T-helper 2 cell treated with Interferon-gamma antibody and Interleukin-4, amounts not matched to agents 5 μg/mL and 100 μg/mL, for 36 hours (primary cell): ENCODE results near the gene CDHR4.
A peak's percentile ranks its signal among the peaks of the same experiment; 100 is the strongest.

Source experiments
- DNase-seq: peaks from one replicate; pipeline ENCODE4 v3.0.0; 2021; ENCODE audit warnings: low spot score
- H3K27ac Mint-ChIP-seq: one replicate; pipeline ENCODE4 v1.8.0; 2021; ENCODE audit warnings: mild to moderate bottlenecking, mixed read lengths
- H3K27me3 Mint-ChIP-seq: one replicate; pipeline ENCODE4 v1.8.0; 2021; ENCODE audit warnings: low read depth, mixed read lengths
- H3K36me3 Mint-ChIP-seq: one replicate; pipeline ENCODE4 v1.8.0; 2021; ENCODE audit warnings: low read depth, mixed read lengths
- H3K4me1 Mint-ChIP-seq: one replicate; pipeline ENCODE4 v1.8.0; 2021; ENCODE audit warnings: low read depth, mixed read lengths
- H3K4me3 Mint-ChIP-seq: one replicate; pipeline ENCODE4 v1.8.0; 2022; ENCODE audit warnings: mild to moderate bottlenecking, moderate library complexity, mixed read lengths
- H3K9me3 Mint-ChIP-seq: one replicate; pipeline ENCODE4 v1.8.0; 2021; ENCODE audit warnings: mixed read lengths

CDHR4 gene

DNA sequence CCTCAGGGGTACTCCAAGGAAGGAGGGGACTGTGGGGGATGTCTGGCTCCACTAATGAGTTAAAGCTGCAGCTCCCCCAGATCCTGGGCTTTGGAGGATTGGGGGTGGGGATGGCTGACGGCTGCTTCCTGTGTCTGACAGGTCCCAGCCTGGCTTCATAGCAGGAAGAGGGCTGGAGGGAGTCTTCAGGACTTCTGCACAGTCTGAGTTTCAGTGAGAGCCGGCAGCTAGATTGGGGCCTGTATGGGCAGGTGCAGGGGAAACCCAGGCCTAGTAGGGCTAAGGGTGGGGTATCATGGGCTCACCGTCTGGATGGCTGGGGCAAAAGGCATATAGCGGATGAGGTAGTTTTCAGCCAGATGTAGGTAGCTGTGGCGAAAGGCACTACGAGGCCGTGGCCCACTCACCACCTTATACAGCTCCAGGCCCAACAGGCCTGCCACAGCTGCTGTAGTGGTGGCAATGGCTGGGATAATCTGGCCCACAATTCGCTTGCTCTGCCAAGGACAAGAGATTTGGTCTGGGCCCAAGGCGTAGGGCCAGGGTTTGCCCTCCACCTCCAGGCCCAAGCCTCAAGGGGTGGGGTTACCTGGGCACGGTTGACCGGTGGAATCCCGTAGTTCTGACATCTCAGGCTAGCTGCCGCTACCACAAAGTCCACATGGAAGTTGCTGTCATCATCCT, 7.9 kb upstream of the CDHR4 start:
- Mint-ChIP-seq H3K36me3 (peaks cover 32% of the 10 kb centered on the region), H3K4me3 (no peak overlapping the region), H3K4me1 (peaks cover 32% of the 10 kb centered on the region), H3K27me3 (no peaks in the 10 kb centered on the region), H3K9me3 (no peaks in the 10 kb centered on the region), H3K27ac (no peak overlapping the region)
- no peak for DNase-seq

DNA sequence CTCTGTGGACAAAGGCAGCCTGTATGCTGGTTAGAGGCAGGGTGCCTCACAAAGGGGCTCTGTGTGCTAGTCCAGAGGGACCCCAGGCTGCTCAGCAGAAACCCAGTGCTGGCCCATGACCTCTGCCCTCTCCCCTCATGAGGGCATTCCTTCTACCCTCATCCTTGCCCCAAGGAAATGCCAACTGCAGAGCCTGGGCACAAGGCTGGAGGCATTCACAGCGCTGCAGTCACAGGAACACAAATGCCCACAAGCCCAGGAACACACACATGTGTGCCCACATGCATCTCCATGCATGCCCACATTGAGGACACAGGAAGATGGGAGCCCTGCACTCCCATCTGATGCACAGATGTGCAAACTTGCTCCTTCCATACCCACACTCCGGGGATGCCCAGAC, 7.2 kb upstream of the CDHR4 start:
- DNase-seq, result no peak
- Mint-ChIP-seq H3K9me3 (no peaks in the 10 kb centered on the region), H3K36me3 (peaks cover 28% of the 10 kb centered on the region), H3K4me3 (no peak overlapping the region), H3K27me3 (peaks cover 6% of the 10 kb centered on the region), H3K4me1 (peaks cover 35% of the 10 kb centered on the region), H3K27ac (no peak overlapping the region)

DNA sequence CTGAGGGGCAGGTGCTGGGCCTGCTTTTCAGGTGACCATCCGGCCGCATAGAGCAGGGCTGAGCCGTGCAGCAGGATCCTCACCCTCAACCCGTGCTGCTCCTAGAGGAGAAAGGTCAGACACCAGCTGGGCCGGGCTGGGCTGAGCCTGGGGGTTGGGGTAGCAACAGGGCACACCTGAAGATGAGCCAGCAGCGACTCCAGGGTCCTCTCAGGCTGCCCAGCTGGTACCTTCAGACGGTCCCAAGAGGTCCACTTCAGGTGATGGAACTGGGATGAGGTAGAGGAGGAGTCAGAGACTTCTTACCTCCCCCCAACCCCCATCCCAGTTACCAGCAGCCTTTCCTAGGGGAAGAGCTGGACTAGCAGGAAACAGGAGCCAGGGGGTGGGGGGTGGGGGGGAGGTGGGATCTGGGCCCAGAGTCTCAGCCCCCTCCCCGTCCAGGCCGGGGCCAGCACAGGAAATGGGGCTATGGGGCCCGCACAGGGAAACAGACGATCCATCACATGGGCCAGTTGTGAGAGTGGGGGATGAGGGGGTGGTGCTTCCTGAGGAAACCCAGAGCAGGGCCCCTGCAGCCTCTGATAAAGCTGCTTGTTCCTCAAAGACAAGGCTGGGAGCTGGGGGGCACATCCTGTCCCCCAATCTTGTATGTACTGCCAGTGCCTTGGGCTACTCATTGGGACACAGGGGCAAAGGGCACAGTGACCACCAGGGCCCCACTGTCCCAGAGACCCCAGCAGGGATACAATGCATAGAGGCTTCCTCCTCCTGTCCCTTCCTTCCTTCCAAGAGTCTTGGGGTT, 6.4 kb upstream of the CDHR4 start:
- no peaks in the 10 kb centered on the region for H3K9me3 Mint-ChIP-seq
- DNase-seq, result peak; percentile 21

DNA sequence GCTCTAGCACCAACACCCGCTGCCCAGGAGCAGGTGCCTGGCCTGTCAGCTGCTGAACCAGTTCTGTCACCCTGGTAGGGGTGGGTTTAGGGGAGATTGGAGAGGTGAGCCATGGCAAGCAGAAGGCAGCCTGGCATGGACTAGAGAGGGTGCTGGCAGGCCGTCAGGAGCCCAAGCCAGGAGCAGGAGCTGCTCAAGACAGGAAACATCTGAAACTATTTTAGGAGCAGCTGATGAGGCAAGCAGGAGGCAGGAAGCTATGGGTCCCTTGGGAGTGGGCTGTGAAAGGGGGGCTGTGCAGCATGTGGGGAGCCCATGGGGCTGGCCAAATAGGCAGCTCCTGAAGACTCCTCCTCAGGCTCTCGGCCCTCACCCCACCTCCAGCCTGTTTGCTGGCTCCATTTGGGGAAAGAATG, 5.7 kb upstream of the CDHR4 start:
- Mint-ChIP-seq H3K9me3 (no peaks in the 10 kb centered on the region), H3K27ac (peak overlapping the region; percentile 48), H3K27me3 (peaks cover 15% of the 10 kb centered on the region), H3K4me3 (peak overlapping the region; percentile 2), H3K4me1 (peaks cover 29% of the 10 kb centered on the region), H3K36me3 (peaks cover 20% of the 10 kb centered on the region)
- DNase-seq, result no peak

More for the DNA sequence above, 6.4 kb upstream of the CDHR4 start:
- Mint-ChIP-seq H3K27me3 (peaks cover 14% of the 10 kb centered on the region), H3K36me3 (peaks cover 23% of the 10 kb centered on the region), H3K4me1 (peaks cover 29% of the 10 kb centered on the region), H3K4me3 (no peak overlapping the region), H3K27ac (no peak overlapping the region)

DNA sequence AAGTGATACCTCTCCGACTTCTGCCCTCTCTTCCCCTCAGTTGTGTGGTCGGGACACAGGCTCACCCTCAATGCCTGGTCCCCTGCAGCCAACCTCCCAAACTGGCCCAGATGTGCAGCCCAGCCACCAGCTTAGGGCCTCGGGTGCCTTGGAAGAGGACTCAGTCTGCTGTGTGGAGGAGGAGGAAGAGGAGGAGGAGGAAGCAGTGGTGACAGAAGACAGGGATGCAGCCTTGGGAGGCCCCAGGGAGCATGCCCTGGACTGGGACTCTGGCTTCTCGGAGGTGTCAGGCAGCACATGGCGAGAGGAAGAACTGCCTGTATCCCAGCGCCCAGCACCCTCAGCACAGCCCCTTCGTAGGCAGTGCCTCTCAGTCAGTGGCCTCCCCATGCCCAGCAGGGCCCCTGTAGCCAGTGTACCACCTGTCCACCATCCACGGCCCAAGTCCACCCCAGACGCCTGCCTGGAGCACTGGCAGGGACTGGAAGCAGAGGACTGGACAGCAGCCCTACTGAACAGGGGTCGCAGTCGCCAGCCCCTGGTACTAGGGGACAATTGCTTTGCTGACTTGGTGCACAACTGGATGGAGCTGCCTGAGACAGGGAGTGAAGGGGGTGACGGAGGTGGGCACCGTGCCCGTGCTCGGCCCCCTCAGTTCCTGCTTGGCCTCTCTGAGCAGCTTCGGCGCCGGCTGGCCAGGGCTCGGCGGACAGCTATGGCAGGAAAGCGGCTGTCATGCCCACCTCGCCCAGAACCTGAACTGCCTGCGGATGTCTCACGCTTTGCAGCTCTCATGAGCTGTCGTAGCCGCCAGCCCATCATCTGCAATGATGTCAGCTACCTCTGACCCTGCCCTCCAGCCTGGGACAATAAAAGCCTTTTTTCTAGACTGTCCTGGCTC, 4.7 kb upstream of the CDHR4 start:
- peak overlapping the region; percentile 55 for H3K27ac Mint-ChIP-seq

DNA sequence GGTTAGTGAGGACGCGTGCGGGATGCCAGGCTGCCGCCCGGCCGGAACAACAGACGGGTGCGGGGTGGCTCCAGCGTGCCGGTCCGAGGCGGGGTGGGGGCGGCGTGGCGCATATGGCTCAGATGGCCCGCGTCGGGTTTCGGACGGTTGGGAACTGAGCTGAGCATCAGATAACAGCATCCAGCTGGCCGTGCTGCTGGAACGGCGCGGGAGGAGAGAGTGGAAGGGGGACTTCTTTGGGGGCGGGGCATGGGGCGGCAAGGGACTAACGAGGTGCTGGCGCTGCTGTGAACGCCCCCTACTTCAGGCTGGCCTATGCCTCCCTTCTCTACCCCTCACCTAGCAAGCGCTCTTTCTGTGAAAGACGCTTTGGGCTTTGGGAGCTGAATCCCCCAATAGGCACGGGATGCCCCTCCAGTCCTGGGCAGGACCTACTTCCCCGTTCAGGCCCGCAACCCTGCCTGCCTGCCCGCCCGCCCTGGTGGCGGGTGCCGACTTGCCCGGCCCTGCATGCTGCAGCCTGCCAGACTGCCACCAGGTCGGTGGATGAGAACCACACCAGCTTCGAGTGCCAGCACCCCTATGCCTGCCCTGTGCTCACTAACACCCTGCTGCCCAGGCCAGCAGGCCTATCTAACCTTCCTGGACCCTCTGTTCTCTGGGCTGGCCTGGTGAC, 3.9 kb upstream of the CDHR4 start:
- peak overlapping the region; percentile 71 for H3K4me3 Mint-ChIP-seq
- H3K36me3 Mint-ChIP-seq, result peaks cover 5% of the 10 kb centered on the region
- H3K27ac Mint-ChIP-seq, result peak overlapping the region; percentile 55
- H3K4me1 Mint-ChIP-seq, result peaks cover 29% of the 10 kb centered on the region
- no peak for DNase-seq
- no peaks in the 10 kb centered on the region for H3K9me3 Mint-ChIP-seq
- H3K27me3 Mint-ChIP-seq, result peaks cover 18% of the 10 kb centered on the region

More for the DNA sequence above, 4.7 kb upstream of the CDHR4 start:
- Mint-ChIP-seq H3K36me3 (peaks cover 10% of the 10 kb centered on the region), H3K9me3 (no peaks in the 10 kb centered on the region), H3K4me1 (peaks cover 29% of the 10 kb centered on the region), H3K27me3 (peaks cover 15% of the 10 kb centered on the region), H3K4me3 (peak overlapping the region; percentile 71)
- no peak for DNase-seq

DNA sequence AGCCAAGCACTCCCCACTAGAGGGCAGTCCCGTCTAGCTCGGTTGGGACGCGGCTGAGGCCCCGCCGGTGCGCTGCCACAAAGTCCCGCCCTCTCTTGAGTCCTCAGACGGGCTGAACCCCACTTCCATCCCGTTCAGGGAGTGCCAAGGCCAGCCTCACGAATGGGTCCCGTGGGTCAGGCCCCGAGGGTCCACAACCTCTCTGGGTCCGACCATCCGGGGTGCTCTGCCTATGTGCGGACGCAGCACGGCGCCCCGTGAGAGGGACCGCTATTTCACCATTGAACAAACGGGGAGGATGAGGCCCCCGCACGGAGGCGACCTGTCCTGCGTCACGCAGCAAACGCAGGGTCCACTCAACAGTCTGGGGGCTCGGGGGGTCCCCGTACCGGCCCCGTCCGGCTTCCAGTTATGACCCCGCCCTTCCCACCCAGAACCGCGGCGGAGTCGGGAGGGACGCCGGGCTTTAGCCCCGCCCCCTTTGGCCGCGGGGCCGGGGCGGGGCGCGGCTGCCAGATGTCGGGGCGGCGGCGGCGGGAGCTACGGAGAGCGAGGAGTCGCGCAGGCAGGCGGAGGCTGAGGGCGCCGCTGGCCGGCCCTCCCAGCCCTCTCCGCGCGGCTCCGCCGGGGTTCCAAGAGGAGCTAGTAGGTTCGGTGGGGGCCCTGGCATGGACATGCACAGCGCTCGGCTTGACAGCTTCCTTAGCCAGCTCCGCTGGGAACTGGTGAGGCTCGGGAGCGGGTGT, 3.2 kb upstream of the CDHR4 start, which contains the start of gene INKA1:
INKA1 (plus strand) TSS at position 543 of the 746 bp plus-strand sequence; CDS start at position 675, 132 bp downstream.
- Mint-ChIP-seq H3K36me3 (peaks cover 5% of the 10 kb centered on the region), H3K4me1 (peaks cover 29% of the 10 kb centered on the region), H3K27me3 (peaks cover 18% of the 10 kb centered on the region), H3K9me3 (no peaks in the 10 kb centered on the region), H3K4me3 (peak within 1 kb of the TSS; percentile 87), H3K27ac (peak within 1 kb of the TSS; percentile 60)
- DNase-seq, result peak; percentile 83

DNA sequence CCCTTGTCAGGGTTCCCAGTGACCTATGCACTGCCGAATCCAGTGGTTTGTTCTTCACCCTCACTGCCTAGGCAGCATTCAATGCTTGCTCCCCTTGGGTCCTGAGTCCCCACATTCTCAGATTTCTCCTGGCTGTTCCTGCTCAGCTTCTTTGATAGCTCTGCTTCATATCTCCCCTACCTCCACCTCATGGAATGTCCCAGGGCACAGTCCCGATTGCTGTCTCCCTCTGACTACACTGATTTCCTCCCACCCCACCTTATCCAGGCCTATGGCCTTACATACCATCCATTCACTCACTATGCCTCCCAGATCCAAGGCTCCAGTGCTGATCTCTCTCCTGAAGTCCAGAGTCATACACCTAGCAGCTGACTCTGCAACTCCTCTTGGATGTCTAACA, 1.5 kb upstream of the CDHR4 start:
- Mint-ChIP-seq H3K9me3 (no peaks in the 10 kb centered on the region), H3K4me1 (peaks cover 16% of the 10 kb centered on the region), H3K27me3 (peaks cover 18% of the 10 kb centered on the region), H3K27ac (no peak overlapping the region), H3K4me3 (no peak overlapping the region), H3K36me3 (peaks cover 3% of the 10 kb centered on the region)
- DNase-seq, result no peak

DNA sequence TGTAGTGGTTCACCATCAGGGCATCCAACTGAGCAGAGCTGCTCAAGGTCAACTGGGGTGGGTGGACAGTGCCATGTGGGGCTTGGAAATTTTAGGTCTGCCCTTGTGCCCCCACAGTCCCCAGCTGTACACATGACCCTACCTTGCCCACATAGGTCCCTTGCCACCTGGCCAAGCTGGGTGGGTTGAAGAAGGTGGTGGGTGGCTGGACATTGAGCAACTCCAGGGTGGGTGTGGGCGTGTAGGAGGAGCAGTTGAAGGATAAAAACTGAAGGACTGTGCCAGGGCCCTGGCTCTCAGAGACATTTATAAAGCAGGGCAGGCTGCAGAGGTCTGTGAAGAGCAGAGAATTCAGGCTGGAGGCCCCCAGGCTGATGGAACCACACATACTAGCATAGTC, 568 bp downstream of the CDHR4 start:
- no peaks in the 10 kb centered on the region for H3K9me3 Mint-ChIP-seq

DNA sequence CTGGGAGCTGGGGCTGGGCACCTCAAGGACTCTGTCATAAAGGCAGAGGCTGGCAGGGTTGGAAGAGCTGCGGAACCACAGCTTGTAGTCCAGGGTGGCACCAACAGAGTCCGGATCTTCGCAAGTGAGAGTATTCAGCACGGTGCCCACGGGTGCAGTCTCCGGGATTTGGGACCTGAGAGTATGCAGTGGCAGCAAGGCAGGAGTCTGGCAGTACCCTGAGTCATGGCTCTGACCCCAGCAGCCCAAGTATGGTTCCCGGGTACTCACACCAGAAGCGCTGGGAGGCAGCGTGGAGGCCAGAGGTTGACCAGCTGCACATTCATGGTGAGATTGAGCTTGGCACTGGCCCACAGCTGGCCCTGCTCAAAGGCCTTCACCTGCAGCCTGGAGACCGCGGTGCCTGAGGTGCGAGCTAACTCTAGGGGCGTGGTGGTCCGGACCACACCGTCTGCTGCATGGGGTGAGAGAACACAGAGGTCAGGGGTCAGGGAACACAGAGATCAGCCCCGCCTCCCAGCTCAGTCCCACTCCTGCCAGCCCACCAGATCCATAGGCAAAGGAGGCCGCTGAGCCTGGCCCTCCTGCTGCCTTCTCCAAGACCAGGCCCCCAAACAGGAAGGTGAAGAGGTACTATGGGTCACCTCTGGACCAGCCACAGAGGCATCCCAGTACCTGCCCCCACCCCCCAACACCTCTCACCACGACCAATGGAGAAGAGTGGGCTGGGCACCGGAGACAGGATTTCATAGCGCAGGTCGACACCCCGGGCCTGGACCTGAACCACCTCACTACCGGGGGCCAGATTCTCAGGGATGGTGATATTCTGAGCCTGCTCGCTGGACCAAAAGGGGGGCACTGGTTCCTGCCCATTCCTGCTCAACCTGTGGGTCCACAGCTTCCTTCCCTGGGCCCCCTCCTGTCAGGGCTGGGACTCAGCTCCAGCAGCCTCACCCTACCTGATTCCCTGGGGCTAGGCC, 4.5 kb downstream of the CDHR4 start:
- Mint-ChIP-seq H3K27me3 (peaks cover 15% of the 10 kb centered on the region), H3K4me1 (no peaks in the 10 kb centered on the region), H3K4me3 (no peak overlapping the region), H3K9me3 (no peaks in the 10 kb centered on the region), H3K27ac (no peak overlapping the region), H3K36me3 (no peaks in the 10 kb centered on the region)
- no peak for DNase-seq

More for the DNA sequence above, 568 bp downstream of the CDHR4 start:
- DNase-seq, result no peak
- Mint-ChIP-seq H3K36me3 (no peaks in the 10 kb centered on the region), H3K4me3 (no peak overlapping the region), H3K27ac (no peak overlapping the region), H3K4me1 (peaks cover 8% of the 10 kb centered on the region), H3K27me3 (peaks cover 20% of the 10 kb centered on the region)

DNA sequence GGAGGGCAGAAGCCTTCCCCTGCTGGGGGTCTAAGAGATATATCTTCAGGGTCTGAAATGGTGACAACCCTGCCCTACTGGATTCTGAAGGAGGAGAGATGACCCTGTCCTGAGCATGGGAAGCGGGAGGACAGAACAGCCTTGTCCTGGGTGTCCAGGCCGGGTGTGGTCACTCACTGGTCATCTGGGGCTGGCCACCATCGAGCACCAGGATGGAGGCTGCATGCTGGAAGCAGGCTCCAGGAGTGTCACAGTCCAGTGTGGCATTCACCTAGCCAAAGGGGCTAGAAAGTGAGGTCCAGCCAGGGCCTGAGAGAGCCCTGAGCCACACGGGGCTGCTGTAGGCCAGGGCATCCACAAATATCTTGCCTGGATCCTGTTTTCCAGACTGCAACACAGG, 5.2 kb downstream of the CDHR4 start:
- Mint-ChIP-seq H3K4me1 (peaks cover 2% of the 10 kb centered on the region), H3K36me3 (no peaks in the 10 kb centered on the region), H3K9me3 (no peaks in the 10 kb centered on the region), H3K4me3 (no peak overlapping the region), H3K27me3 (peaks cover 18% of the 10 kb centered on the region), H3K27ac (no peak overlapping the region)
- no peak for DNase-seq
